ENCODE results near the gene LACTB.

The LACTB gene

DNA sequence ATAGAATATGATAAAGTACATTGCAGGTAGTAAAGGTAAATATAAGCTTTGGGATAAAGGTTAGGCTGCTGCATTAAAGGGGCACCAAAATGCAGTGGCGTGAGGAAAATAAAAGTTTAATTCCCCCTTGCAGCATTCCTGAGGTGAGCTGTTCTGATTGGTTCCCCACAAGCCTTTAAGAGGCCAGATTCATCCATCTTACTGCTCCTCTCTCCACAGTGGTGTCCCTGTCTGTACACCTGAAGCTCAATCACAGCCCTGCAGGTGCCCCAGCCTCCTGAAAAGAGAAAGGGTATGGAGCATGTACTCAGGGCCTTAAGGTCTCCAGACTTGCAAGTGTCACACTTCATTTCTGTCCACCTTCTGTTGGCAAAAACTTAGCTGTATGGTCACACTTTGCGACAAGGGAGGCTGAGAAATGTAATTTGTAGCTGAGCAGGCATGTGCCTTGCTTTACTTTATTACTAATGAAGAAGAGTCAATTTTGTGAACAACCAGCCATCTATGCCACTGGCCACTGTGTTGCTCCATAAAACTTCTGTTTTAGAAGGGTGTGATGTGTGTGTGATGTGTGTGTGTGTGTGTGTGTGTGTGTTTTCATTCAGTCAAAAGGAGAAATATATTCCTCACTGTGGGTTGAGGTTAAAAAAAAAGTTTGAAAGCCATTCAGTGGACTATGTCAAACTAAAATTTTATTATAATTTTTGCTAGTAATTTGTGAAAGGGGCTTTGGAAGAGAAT, 12.8 kb downstream of the LACTB start:
- ATAC-seq (ENCODE audit: low read depth), result no peak
- no peak for TF ChIP-seq CTCF (IDR thresholded peaks at IDR 0.05; ENCODE audit: poor library complexity, severe bottlenecking)
- Histone ChIP-seq H3K27me3 (ENCODE audit: insufficient read depth, poor library complexity, severe bottlenecking) (no peaks in the 10 kb centered on the region), H3K9me3 (ENCODE audit: severe bottlenecking) (no peaks in the 10 kb centered on the region), H3K36me3 (ENCODE audit: low read depth) (peaks cover 15% of the 10 kb centered on the region), H3K4me1 (ENCODE audit: insufficient read depth, poor library complexity, severe bottlenecking) (peaks cover 26% of the 10 kb centered on the region), H3K27ac (ENCODE audit: poor library complexity, severe bottlenecking) (peak overlapping the region; percentile 86), H3K4me3 (ENCODE audit: severe bottlenecking) (no peak overlapping the region)
- DNase-seq (ENCODE audit: low spot score), result no peak

GRCh38 chr15:63135281-63135680, 13.6 kb downstream of the LACTB start:
- H3K27ac ChIP-seq (ENCODE audit: poor library complexity, severe bottlenecking), result peak overlapping the region; percentile 86
- TF ChIP-seq CTCF (IDR thresholded peaks at IDR 0.05; ENCODE audit: poor library complexity, severe bottlenecking), result no peak

DNA sequence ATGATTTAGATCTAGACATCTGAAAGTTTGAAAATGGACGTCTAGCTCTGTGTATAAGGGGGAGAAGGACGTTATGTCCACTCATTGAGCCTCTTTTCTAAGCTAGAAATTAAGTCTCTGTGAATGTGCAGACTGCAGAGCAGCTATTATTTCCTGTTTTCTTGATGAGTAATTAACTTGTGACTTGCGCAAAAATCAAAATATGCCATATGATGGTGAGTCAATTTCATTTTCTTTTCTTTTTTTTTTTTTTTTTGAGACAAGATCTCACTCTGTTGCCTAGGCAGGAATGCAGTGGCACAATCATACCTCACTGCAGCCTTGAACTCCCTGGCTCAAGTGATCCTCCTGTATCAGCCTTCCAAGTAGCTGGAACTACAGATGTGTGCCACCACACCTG, 14.1 kb downstream of the LACTB start:
- H3K27me3 ChIP-seq (ENCODE audit: insufficient read depth, poor library complexity, severe bottlenecking), result no peaks in the 10 kb centered on the region
- TF ChIP-seq CTCF (IDR thresholded peaks at IDR 0.05; ENCODE audit: poor library complexity, severe bottlenecking), result no peak
- peaks cover 26% of the 10 kb centered on the region for H3K4me1 ChIP-seq (ENCODE audit: insufficient read depth, poor library complexity, severe bottlenecking)
- peaks cover 8% of the 10 kb centered on the region; the same call in 1 of the 2 replicates for H3K36me3 ChIP-seq (ENCODE audit: low read depth)
- DNase-seq (ENCODE audit: low spot score) (no peak), ATAC-seq (ENCODE audit: low read depth) (peak; percentile 83)
- no peak overlapping the region for H3K4me3 ChIP-seq (ENCODE audit: severe bottlenecking)
- peak overlapping the region; percentile 86 for H3K27ac ChIP-seq (ENCODE audit: poor library complexity, severe bottlenecking)
- H3K9me3 ChIP-seq (ENCODE audit: severe bottlenecking), result no peaks in the 10 kb centered on the region

More at GRCh38 chr15:63135281-63135680, 13.6 kb downstream of the LACTB start:
- Histone ChIP-seq H3K27me3 (ENCODE audit: insufficient read depth, poor library complexity, severe bottlenecking) (no peaks in the 10 kb centered on the region), H3K36me3 (ENCODE audit: low read depth) (peaks cover 8% of the 10 kb centered on the region; the same call in 1 of the 2 replicates), H3K9me3 (ENCODE audit: severe bottlenecking) (no peaks in the 10 kb centered on the region), H3K4me1 (ENCODE audit: insufficient read depth, poor library complexity, severe bottlenecking) (peaks cover 26% of the 10 kb centered on the region), H3K4me3 (ENCODE audit: severe bottlenecking) (no peak overlapping the region)
- DNase-seq (ENCODE audit: low spot score), result no peak
- ATAC-seq (ENCODE audit: low read depth), result no peak

DNA sequence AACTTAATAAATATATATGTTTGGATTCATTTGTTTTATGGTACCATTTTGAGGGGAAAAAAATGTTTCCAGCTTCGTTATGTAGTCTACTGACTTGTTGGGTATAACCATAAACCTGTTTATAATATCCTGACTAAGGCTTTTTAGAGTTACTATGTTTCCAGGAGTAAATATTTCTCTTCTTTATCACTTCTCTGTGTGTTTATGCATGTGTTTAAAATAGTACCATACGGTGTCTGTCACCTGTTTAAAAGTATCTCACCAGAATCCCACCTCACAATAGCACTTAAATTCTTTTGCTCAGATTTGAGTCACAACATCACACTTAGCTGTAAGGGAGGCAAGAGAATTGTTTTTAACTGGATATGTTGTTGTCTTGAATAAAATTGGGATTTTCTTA, 15.1 kb downstream of the LACTB start:
- H3K4me3 ChIP-seq (ENCODE audit: severe bottlenecking), result no peak overlapping the region
- no peak for DNase-seq (ENCODE audit: low spot score)
- H3K4me1 ChIP-seq (ENCODE audit: insufficient read depth, poor library complexity, severe bottlenecking), result peaks cover 26% of the 10 kb centered on the region
- H3K9me3 ChIP-seq (ENCODE audit: severe bottlenecking), result no peaks in the 10 kb centered on the region
- ATAC-seq (ENCODE audit: low read depth), result no peak
- peak overlapping the region; percentile 86 for H3K27ac ChIP-seq (ENCODE audit: poor library complexity, severe bottlenecking)
- H3K27me3 ChIP-seq (ENCODE audit: insufficient read depth, poor library complexity, severe bottlenecking), result no peaks in the 10 kb centered on the region
- no peak for TF ChIP-seq CTCF (IDR thresholded peaks at IDR 0.05; ENCODE audit: poor library complexity, severe bottlenecking)
- no peaks in the 10 kb centered on the region; the same call in 1 of the 2 replicates for H3K36me3 ChIP-seq (ENCODE audit: low read depth)

DNA sequence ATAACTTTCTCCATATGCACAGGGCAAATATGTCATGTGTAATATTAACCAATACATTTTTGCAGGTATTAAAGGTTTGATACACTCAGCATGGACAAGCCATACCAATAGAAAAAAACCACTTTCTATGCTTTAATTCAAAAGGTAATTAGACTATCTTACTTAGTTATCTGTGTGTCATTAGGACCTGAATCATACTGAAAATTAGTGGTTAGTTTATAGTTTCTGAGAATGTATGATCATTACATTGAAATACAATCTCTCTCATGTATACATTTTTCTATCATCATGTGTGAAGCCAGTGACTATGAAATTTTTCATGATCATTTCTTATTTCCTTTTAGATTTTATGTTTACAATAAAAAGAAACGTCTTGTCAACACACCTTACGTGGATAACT, 19.3 kb downstream of the LACTB start:
- H3K4me1 ChIP-seq (ENCODE audit: insufficient read depth, poor library complexity, severe bottlenecking), result peaks cover 7% of the 10 kb centered on the region
- ATAC-seq (ENCODE audit: low read depth), result no peak
- H3K36me3 ChIP-seq (ENCODE audit: low read depth), result no peaks in the 10 kb centered on the region
- no peaks in the 10 kb centered on the region for H3K9me3 ChIP-seq (ENCODE audit: severe bottlenecking)
- H3K27ac ChIP-seq (ENCODE audit: poor library complexity, severe bottlenecking), result no peak overlapping the region
- no peak for DNase-seq (ENCODE audit: low spot score)
- H3K27me3 ChIP-seq (ENCODE audit: insufficient read depth, poor library complexity, severe bottlenecking), result no peaks in the 10 kb centered on the region
- no peak for TF ChIP-seq CTCF (IDR thresholded peaks at IDR 0.05; ENCODE audit: poor library complexity, severe bottlenecking)
- no peak overlapping the region for H3K4me3 ChIP-seq (ENCODE audit: severe bottlenecking)
